Activated naive CD4-positive, alpha-beta T cell treated with anti-CD3 and anti-CD28 coated beads, Interleukin-2, amount 50 U/mL, for 24 hours (primary cell): Measurements from ENCODE around the gene BRAT1.
A peak's percentile ranks its signal among the peaks of the same experiment; 100 is the strongest.

Experiments used
- H3K27ac Mint-ChIP-seq: one replicate; pipeline ENCODE4 v1.8.0; 2021; ENCODE audit warnings: mild to moderate bottlenecking, mixed read lengths
- H3K27me3 Mint-ChIP-seq: one replicate; pipeline ENCODE4 v1.8.0; 2021; ENCODE audit warnings: mixed read lengths
- H3K36me3 Mint-ChIP-seq: one replicate; pipeline ENCODE4 v1.8.0; 2021; ENCODE audit warnings: mixed read lengths
- H3K4me1 Mint-ChIP-seq: one replicate; pipeline ENCODE4 v1.8.0; 2021; ENCODE audit warnings: mixed read lengths
- H3K4me3 Mint-ChIP-seq: one replicate; pipeline ENCODE4 v1.8.0; 2021; ENCODE audit warnings: mild to moderate bottlenecking, mixed read lengths
- H3K9me3 Mint-ChIP-seq: one replicate; pipeline ENCODE4 v1.8.0; 2021; ENCODE audit warnings: mixed read lengths

Gene BRAT1

GRCh38 chr7:2553831-2554581 lies 1.3 kb downstream of the BRAT1 start:
- Mint-ChIP-seq H3K9me3 (no peaks in the 10 kb centered on the region), H3K4me1 (peaks cover 44% of the 10 kb centered on the region), H3K27ac (peak overlapping the region; percentile 46), H3K4me3 (peak overlapping the region; percentile 88), H3K36me3 (no peaks in the 10 kb centered on the region), H3K27me3 (no peaks in the 10 kb centered on the region)

- no peaks in the 10 kb centered on the region for H3K36me3 Mint-ChIP-seq
- H3K9me3 Mint-ChIP-seq: no peaks in the 10 kb centered on the region
- peak overlapping the region; percentile 53 for H3K4me3 Mint-ChIP-seq
- no peak overlapping the region for H3K27ac Mint-ChIP-seq
- peaks cover 41% of the 10 kb centered on the region for H3K4me1 Mint-ChIP-seq
- H3K27me3 Mint-ChIP-seq: no peaks in the 10 kb centered on the region
Measured at GRCh38 chr7:2553108-2553507, 2.2 kb downstream of the BRAT1 start.

- peaks cover 2% of the 10 kb centered on the region for H3K36me3 Mint-ChIP-seq
- H3K4me1 Mint-ChIP-seq: peaks cover 36% of the 10 kb centered on the region
- no peak overlapping the region for H3K4me3 Mint-ChIP-seq
- no peak overlapping the region for H3K27ac Mint-ChIP-seq
- no peaks in the 10 kb centered on the region for H3K27me3 Mint-ChIP-seq
- no peaks in the 10 kb centered on the region for H3K9me3 Mint-ChIP-seq
Measured at GRCh38 chr7:2551418-2551817, 3.9 kb downstream of the BRAT1 start.

DNA sequence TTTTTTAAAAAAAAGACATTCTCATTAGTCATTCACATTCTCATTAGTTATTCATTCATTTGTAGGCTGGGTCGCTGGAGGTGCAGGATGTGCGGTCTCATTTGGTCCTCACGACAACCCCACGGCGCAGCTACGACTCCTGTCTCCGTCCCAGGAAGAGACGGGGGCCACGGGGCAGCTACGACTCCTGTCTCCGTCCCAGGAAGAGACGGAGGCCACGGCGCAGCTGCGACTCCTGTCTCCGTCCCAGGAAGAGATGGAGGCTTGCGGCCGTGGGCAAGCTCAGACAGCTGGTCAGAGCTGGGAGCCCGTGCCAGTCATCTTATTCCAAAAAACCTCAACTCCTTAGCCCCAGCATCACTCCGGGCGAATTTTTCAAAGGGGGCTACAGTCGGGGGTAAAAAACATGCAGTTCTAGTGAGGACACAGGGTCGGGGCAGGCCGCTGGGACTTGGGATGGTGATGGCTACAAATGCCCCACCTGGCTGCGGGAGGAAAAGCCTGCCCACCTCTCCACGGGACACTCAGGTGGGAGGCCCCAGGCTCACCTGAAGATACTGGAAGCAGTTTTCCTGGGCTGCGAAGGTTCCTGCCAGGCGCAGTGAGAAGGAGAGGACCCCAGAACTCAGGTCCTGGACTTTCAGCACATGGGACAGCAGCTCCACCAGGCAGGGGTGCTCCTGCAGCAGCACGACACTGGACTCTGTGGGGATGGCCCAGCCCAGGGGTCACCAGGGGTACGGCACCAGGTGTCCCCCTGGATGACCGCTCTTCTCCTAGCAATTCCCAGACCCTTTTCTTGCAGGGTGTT lies 8.3 kb downstream of the BRAT1 start:
- Mint-ChIP-seq H3K36me3 (peaks cover 2% of the 10 kb centered on the region), H3K27ac (no peak overlapping the region), H3K4me3 (no peak overlapping the region)

DNA sequence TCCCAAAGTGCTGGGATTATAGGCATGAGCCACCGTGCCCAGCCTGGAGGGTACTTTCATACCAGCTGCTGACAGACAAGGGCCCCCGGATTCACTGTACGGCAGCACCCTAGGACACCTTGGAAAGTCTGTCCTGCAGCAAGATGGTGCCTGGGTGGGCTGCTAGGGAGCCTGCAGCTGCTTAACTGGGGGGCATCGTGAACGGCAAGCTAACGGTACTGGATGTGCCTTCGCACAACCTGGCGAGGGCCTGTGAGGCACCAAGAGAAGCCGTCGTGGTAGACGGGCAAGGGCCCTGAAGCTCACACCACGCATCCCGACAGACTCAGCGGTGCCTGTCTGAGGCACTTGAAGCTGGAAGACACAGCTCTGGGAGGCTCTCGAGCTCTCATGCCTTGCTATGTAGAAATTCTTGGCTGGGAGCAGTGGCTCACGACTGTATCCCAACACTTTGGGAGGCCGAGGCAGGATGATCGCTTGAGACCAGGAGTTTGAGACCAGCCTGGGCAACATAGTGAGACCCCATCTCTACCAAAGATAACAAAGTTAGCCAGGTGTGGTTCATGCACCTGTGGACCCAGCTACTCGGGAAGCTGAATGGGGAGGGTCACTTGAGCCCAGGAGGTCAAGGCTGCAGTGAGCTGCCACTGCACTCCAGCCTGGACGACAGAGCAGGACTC lies 9.4 kb downstream of the BRAT1 start:
- Mint-ChIP-seq H3K4me3 (no peak overlapping the region), H3K27ac (no peak overlapping the region), H3K36me3 (peaks cover 2% of the 10 kb centered on the region), H3K4me1 (peaks cover 14% of the 10 kb centered on the region), H3K27me3 (no peaks in the 10 kb centered on the region), H3K9me3 (no peaks in the 10 kb centered on the region)

More for the DNA sequence above, 8.3 kb downstream of the BRAT1 start:
- H3K9me3 Mint-ChIP-seq: no peaks in the 10 kb centered on the region
- H3K4me1 Mint-ChIP-seq: peaks cover 18% of the 10 kb centered on the region
- no peaks in the 10 kb centered on the region for H3K27me3 Mint-ChIP-seq

- Mint-ChIP-seq H3K27ac (no peak overlapping the region), H3K36me3 (peaks cover 2% of the 10 kb centered on the region), H3K4me1 (peaks cover 6% of the 10 kb centered on the region)
Measured at GRCh38 chr7:2544541-2545188, 10.7 kb downstream of the BRAT1 start.

GRCh38 chr7:2542916-2543871 lies 12.1 kb downstream of the BRAT1 start:
- Mint-ChIP-seq H3K4me3 (no peak overlapping the region), H3K9me3 (no peaks in the 10 kb centered on the region), H3K27me3 (no peaks in the 10 kb centered on the region), H3K36me3 (peaks cover 2% of the 10 kb centered on the region), H3K4me1 (no peaks in the 10 kb centered on the region), H3K27ac (no peak overlapping the region)

More at GRCh38 chr7:2544541-2545188, 10.7 kb downstream of the BRAT1 start:
- Mint-ChIP-seq H3K9me3 (no peaks in the 10 kb centered on the region), H3K27me3 (no peaks in the 10 kb centered on the region), H3K4me3 (no peak overlapping the region)

- H3K36me3 Mint-ChIP-seq: peaks cover 2% of the 10 kb centered on the region
- no peak overlapping the region for H3K27ac Mint-ChIP-seq
- H3K9me3 Mint-ChIP-seq: no peaks in the 10 kb centered on the region
- no peak overlapping the region for H3K4me3 Mint-ChIP-seq
- no peaks in the 10 kb centered on the region for H3K4me1 Mint-ChIP-seq
- no peaks in the 10 kb centered on the region for H3K27me3 Mint-ChIP-seq
Measured at GRCh38 chr7:2542011-2542915, 13.1 kb downstream of the BRAT1 start.

DNA sequence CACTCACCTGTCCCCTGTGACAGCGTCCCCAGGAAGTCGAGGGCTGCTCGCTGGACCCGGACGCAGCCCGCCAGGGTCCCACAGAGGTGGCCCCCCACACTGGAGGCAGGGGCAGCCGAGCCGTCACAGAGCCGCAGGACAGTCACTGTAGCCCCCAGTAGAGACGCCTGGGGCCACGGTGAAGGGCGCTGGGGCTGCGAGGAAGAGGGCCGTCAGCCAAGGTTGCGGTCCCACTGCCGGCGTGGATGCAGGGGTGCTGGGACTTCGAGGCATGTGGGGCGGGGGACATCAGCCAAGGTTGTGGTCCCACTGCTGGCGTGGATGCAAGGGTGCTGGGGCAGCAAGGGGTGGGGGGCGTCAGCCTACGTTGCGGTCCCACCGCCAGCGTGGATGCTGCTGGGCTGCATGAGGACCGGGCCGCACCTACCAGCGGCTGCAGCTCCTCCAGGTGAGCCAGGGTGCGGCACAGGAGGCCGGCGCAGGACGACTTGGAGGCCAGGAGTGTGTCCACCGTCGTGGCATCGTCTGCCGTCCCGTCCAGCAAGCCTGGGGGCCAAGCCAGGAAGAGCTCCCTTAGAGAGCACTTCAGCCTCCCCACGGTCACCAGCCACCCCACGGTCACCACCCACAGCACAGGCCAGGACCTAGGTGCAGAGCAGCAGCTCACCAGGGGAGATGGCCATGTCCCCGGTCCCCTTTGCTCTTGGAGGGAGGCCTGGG lies 13.9 kb downstream of the BRAT1 start:
- Mint-ChIP-seq H3K9me3 (no peaks in the 10 kb centered on the region), H3K27ac (peak overlapping the region; percentile 51), H3K4me1 (no peaks in the 10 kb centered on the region), H3K36me3 (no peaks in the 10 kb centered on the region), H3K4me3 (no peak overlapping the region), H3K27me3 (no peaks in the 10 kb centered on the region)

DNA sequence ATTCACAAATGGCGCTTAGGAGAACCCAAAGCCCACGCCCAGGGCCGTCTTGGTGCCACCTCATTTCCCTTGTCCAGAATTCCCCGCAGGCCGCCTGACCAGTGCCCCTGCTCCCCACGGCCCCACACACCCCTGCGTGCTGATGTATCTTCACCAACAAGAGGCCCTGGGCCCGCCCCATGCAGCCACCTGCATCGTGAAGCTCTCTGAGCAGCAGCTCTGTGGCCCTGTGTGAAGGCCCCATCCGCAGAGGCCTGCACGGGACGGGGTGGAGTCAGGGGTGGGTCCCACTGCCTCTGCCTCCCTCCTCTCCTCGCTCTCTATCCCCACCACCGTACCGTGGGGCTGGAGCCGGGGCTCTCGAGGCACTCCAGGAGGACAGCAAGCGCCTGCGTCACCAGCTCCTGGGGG lies 14.7 kb downstream of the BRAT1 start:
- H3K36me3 Mint-ChIP-seq: no peaks in the 10 kb centered on the region
- H3K9me3 Mint-ChIP-seq: no peaks in the 10 kb centered on the region
- no peaks in the 10 kb centered on the region for H3K4me1 Mint-ChIP-seq
- no peak overlapping the region for H3K27ac Mint-ChIP-seq
- no peaks in the 10 kb centered on the region for H3K27me3 Mint-ChIP-seq
- H3K4me3 Mint-ChIP-seq: no peak overlapping the region

GRCh38 chr7:2540133-2540532 lies 15.2 kb downstream of the BRAT1 start:
- H3K27me3 Mint-ChIP-seq: no peaks in the 10 kb centered on the region
- no peaks in the 10 kb centered on the region for H3K9me3 Mint-ChIP-seq
- H3K36me3 Mint-ChIP-seq: no peaks in the 10 kb centered on the region
- no peaks in the 10 kb centered on the region for H3K4me1 Mint-ChIP-seq
- no peak overlapping the region for H3K4me3 Mint-ChIP-seq
- H3K27ac Mint-ChIP-seq: no peak overlapping the region

DNA sequence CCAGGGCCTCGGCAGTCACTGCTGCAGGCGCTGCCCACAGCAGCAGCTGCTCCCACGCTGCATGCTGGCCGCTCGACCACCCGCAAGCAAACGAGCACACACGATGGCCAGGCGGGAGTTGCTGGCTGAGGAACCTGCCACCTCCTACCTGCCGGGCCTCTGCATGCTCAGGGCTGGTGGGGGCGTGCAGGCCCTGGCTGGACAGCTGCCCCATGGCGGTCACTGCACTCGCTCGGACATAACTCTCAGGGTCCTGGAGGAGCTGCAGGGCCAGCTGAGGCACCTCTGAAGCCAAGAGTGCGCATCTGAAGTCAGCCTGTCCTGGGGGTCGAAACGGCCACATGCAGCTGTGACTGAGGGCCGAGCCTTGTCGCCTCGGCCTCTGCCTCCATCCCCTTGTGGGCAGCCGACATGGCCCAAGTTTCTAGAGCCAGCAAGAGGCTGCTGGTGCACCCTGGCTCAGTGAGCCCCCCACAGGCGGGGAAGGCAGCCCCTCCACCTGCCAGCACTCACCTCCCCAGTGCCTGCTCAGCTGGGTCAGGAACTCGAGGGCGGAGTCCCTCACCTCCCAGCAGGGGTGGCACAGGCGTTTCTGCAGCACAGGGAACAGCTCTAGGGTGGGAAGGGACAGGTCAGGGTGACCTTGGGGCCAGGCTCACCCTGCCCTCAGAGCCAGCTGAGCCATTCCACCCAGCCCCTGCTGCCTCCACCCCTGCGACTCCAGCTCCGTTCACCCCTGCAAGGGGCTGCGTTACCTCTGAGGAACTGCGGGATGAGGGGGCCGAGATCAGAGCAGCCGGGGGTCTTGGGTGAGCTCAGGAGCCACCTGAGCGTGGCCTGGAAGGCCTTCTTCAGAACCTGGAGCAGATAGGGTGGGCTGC lies 16.1 kb downstream of the BRAT1 start:
- Mint-ChIP-seq H3K27ac (no peak overlapping the region), H3K4me1 (no peaks in the 10 kb centered on the region), H3K9me3 (no peaks in the 10 kb centered on the region), H3K36me3 (no peaks in the 10 kb centered on the region), H3K4me3 (no peak overlapping the region), H3K27me3 (no peaks in the 10 kb centered on the region)
